ENCODE data around the gene RPP40. TPM values are rescaled to one million over a fixed set of nuclear protein-coding genes. Genes with fewer than 3 reads are reported as not detected.
"Not testable (repeated sequence)": the region's sequence is repeated elsewhere in the genome, so short reads cannot be mapped to it uniquely, and the experiment has no call there.

Gene RPP40
- total and polyA plus RNA-seq, 8 donors: 0.97 to 3.7 (median 2.5) TPM

GRCh38 chr6:5034736-5035135, 30.9 kb upstream of the RPP40 start:
- Histone ChIP-seq H3K36me3 (no peaks in the 10 kb centered on the region), H3K4me1 (no peaks in the 10 kb centered on the region), H3K27me3 (no peaks in the 10 kb centered on the region), H3K27ac (no peak overlapping the region), H3K4me3 (no peak overlapping the region), H3K9me3 (no peaks in the 10 kb centered on the region)
- ATAC-seq (no peak), DNase-seq (no peak), FAIRE-seq (no peak)
- intact Hi-C loops (cut with DNase I): no loop called here
- WGBS, 2 donors: 58 to 72% methylated on average over 7 of the region's 7 CpGs
- TF ChIP-seq CTCF (IDR thresholded peaks at IDR 0.05): no peak

- Histone ChIP-seq H3K27me3 (no peaks in the 10 kb centered on the region), H3K4me3 (no peak overlapping the region), H3K9me3 (no peaks in the 10 kb centered on the region), H3K36me3 (no peaks in the 10 kb centered on the region), H3K4me1 (no peaks in the 10 kb centered on the region), H3K27ac (no peak overlapping the region)
- no peak for FAIRE-seq
- no peak for TF ChIP-seq CTCF (IDR thresholded peaks at IDR 0.05)
- 77 to 79% methylated on average over 7 of the region's 7 CpGs for WGBS, 2 donors
- no peak for ATAC-seq
- no peak for DNase-seq
- intact Hi-C loops (cut with DNase I): no loop called here
These were observed 30.5 kb upstream of the RPP40 start for GRCh38 chr6:5034328-5034727.

- intact Hi-C loops (cut with DNase I); H3K9me3 ChIP-seq; FAIRE-seq; H3K27ac ChIP-seq; H3K27me3 ChIP-seq; H3K4me3 ChIP-seq; DNase-seq; H3K4me1 ChIP-seq; H3K36me3 ChIP-seq; ATAC-seq: not testable (repeated sequence)
- WGBS, 2 donors: 72 to 77% methylated on average over 10 to 14 of the region's 14 CpGs
These were observed 29.5 kb upstream of the RPP40 start for GRCh38 chr6:5033214-5033904.

GRCh38 chr6:5032706-5033105, 28.9 kb upstream of the RPP40 start:
- H3K4me3 ChIP-seq; H3K4me1 ChIP-seq; H3K27ac ChIP-seq; DNase-seq; H3K27me3 ChIP-seq; FAIRE-seq; intact Hi-C loops (cut with DNase I); H3K9me3 ChIP-seq; H3K36me3 ChIP-seq: not testable (repeated sequence)
- peak in 1 of 4 donors; percentile 28 for ATAC-seq
- WGBS, 2 donors: 68 to 72% methylated on average over 12 to 13 of the region's 13 CpGs

- TF ChIP-seq CTCF (IDR thresholded peaks at IDR 0.05): no peak
- Histone ChIP-seq H3K4me3 (no peak overlapping the region), H3K27me3 (no peaks in the 10 kb centered on the region), H3K36me3 (no peaks in the 10 kb centered on the region), H3K4me1 (no peaks in the 10 kb centered on the region), H3K9me3 (no peaks in the 10 kb centered on the region), H3K27ac (no peak overlapping the region)
- intact Hi-C loops (cut with DNase I): no loop called here
- FAIRE-seq: no peak
- ATAC-seq: no peak
- WGBS, 2 donors: 94% methylated on average over 6 of the region's 6 CpGs
- DNase-seq: no peak
These were observed 27.3 kb upstream of the RPP40 start for GRCh38 chr6:5031150-5031549.

GRCh38 chr6:5030596-5031136, 26.8 kb upstream of the RPP40 start:
- Histone ChIP-seq H3K27ac (no peak overlapping the region), H3K4me1 (no peaks in the 10 kb centered on the region), H3K36me3 (no peaks in the 10 kb centered on the region), H3K27me3 (no peaks in the 10 kb centered on the region), H3K4me3 (no peak overlapping the region), H3K9me3 (no peaks in the 10 kb centered on the region)
- intact Hi-C loops (cut with DNase I): no loop called here
- peak; percentile 45 to 78 (median 71) for ATAC-seq
- WGBS, 2 donors: 27 to 33% methylated on average over 13 of the region's 13 CpGs
- FAIRE-seq: no peak
- TF ChIP-seq CTCF (IDR thresholded peaks at IDR 0.05): peak in 3 of 4 donors; percentile 27 to 51 (median 35)
- peak in 5 of 6 donors; percentile 39 to 74 (median 63) for DNase-seq
